ENCODE data around the gene AKAP12. TPM values are rescaled to one million over a fixed set of nuclear protein-coding genes. Genes with fewer than 3 reads are reported as not detected.
A peak's percentile ranks its signal among the peaks of the same experiment; 100 is the strongest.
"Not testable (repeated sequence)": the region's sequence is repeated elsewhere in the genome, so short reads cannot be mapped to it uniquely, and the experiment has no call there.

Gene AKAP12
- total RNA-seq, 1 experiment from 2014 or later, result 15.4 TPM

DNA sequence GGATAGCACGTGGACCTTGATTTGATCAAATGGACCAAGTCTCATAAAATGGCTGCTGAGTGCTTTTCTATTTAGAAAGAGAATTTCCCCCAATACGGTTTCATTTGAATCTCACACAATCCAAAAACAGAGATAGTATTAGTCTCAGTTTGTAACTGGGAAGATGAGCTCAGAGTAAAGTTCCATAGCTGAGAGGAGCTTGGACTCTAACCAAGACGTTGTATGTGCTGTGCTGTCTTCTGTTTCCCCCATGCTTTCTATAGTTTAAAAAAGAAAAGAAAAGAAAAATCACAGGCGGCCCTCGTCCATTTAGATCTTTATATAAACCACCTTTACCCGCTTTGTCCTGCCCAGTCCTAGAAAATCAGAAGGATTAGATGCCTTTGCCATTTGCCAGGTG, 58.1 kb downstream of the AKAP12 start:
- no peak for DNase-seq (ENCODE audit: low spot score)

GRCh38 chr6:151299011-151299410, 59.2 kb downstream of the AKAP12 start:
- no peak for DNase-seq (ENCODE audit: low spot score)
- in situ Hi-C loops (cut with HindIII; ENCODE audit: low sequenced_read_pairs), result no loop called here

More for the DNA sequence above, 58.1 kb downstream of the AKAP12 start:
- in situ Hi-C loops (cut with HindIII; ENCODE audit: low sequenced_read_pairs), result no loop called here

DNA sequence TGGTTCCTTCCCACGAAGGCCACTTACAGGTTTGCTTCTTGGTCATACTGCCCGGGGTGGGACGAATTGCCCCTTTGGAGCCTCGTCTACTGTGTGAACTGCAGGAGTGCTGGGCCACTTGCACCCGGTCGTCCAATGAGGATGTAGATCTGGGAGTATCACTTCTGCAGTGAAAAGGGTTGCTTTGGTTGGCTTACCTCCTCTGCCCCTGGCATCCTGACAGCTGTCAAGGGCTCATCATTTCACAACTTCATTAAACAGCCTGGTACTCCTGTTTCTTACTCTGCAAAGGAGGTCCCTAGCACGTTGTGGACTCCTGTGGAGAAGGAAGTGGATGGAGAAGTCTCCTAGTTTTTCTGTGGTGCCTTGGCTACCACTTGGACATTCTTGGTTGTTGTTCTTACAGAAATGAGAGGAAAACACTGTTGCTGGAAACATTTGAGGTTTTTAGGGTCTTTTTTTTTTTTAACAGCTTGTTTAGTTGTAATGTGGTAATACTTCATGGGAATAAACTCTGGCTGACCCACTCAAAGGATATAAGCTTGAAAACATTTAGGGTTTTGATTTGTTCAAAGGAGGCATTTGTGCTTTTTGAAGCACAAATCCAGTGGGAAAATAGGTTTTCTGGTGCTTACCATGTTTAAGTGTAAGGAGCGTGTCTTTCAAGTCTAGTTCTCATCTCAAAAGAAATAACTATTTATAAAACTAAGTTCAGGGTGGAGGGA, 60.7 kb downstream of the AKAP12 start:
- no peak for DNase-seq (ENCODE audit: low spot score)
- in situ Hi-C loops (cut with HindIII; ENCODE audit: low sequenced_read_pairs), result loop anchor here (25.0 kb wide), 1 partner anchor 288 kb away; no protein-coding TSS in a partner anchor

- in situ Hi-C loops (cut with HindIII; ENCODE audit: low sequenced_read_pairs), result loop anchor here (25.0 kb wide), 1 partner anchor 289 kb away; no protein-coding TSS in a partner anchor
- no peak for DNase-seq (ENCODE audit: low spot score)
Measured at GRCh38 chr6:151301547-151301946, 61.8 kb downstream of the AKAP12 start.

GRCh38 chr6:151303231-151303630, 63.5 kb downstream of the AKAP12 start:
- in situ Hi-C loops (cut with HindIII; ENCODE audit: low sequenced_read_pairs), result loop anchor here (25.0 kb wide), 1 partner anchor 291 kb away; no protein-coding TSS in a partner anchor
- DNase-seq (ENCODE audit: low spot score), result peak; percentile 65

- in situ Hi-C loops (cut with HindIII; ENCODE audit: low sequenced_read_pairs), result loop anchor here (25.0 kb wide), 1 partner anchor 294 kb away; no protein-coding TSS in a partner anchor
- no peak for DNase-seq (ENCODE audit: low spot score)
Measured at GRCh38 chr6:151306269-151306783, 66.6 kb downstream of the AKAP12 start.

- DNase-seq (ENCODE audit: low spot score), result no peak
- in situ Hi-C loops (cut with HindIII; ENCODE audit: low sequenced_read_pairs), result loop anchor here (25.0 kb wide), 1 partner anchor 295 kb away; no protein-coding TSS in a partner anchor
Measured at GRCh38 chr6:151307501-151307900, 67.7 kb downstream of the AKAP12 start.

- in situ Hi-C loops (cut with HindIII; ENCODE audit: low sequenced_read_pairs), result loop anchor here (25.0 kb wide), 1 partner anchor 297 kb away; no protein-coding TSS in a partner anchor
Measured at GRCh38 chr6:151309619-151310018, 69.9 kb downstream of the AKAP12 start.

DNA sequence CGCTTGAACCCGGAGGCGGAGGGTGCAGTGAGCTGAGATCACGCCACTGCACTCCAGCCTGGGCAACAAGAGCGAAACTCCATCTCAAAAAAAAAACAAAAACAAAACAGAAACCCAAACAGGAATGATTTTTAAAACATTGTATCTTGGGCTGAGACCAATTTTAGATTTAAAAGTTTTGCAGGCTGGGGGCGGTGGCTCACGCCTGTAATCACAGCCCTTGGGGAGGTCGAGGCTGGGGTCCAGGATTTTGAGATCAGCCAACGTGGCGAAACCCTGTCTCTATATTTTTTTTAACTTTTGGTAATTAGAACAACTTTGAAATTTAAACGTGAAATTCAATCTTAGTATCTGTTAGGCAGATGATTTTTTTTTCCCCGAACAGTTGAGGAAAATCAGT, 70.5 kb downstream of the AKAP12 start:
- in situ Hi-C loops (cut with HindIII; ENCODE audit: low sequenced_read_pairs), result loop anchor here (25.0 kb wide), 1 partner anchor 298 kb away; no protein-coding TSS in a partner anchor

More at GRCh38 chr6:151309619-151310018, 69.9 kb downstream of the AKAP12 start:
- no peak for DNase-seq (ENCODE audit: low spot score)

GRCh38 chr6:151310852-151311767, 71.3 kb downstream of the AKAP12 start:
- DNase-seq (ENCODE audit: low spot score), result no peak
- in situ Hi-C loops (cut with HindIII; ENCODE audit: low sequenced_read_pairs), result loop anchor here (25.0 kb wide), 1 partner anchor 299 kb away; no protein-coding TSS in a partner anchor

More for the DNA sequence above, 70.5 kb downstream of the AKAP12 start:
- DNase-seq (ENCODE audit: low spot score), result no peak

DNA sequence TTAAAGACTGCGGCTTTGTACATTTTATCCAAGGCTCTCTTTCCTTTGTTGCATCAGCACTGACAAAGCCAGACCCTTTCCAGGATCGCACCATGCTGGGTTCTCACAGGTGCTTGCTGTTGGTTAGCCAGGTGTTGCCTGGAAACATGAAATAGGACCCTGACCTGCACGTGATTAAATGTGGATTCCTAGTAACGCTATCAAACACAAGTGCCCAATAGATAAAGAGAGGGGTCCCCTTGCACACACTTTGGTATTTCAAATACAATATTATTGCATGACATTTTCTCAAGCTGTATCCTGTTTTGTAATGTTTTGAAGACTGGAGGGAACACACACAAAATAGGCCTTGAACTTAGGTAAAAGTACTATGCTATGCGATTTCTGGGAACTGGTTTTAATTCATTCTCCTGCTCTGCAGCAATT, 73.3 kb downstream of the AKAP12 start:
- no peak for DNase-seq (ENCODE audit: low spot score)

DNA sequence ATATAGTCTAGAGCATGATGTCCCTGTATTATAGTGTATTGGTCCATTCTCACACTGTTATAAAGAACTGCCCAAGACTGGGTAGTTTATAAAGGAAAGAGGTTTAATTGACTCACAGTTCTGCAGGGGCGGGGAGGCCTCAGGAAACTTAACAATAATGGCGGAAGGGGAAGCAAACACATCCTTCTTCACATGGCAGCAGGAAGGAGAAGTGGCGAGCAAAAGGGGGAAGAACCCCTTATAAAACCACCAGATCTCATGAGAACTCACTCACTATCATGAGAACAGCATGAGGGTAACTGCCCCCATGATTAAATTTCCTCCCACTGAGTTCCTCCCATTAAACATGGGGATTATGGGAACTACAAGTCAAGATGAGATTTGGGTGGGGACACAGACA, 75.9 kb downstream of the AKAP12 start:
- in situ Hi-C loops (cut with HindIII; ENCODE audit: low sequenced_read_pairs), result loop anchor here (25.0 kb wide), 1 partner anchor 303 kb away; no protein-coding TSS in a partner anchor
- DNase-seq (ENCODE audit: low spot score), result not testable (repeated sequence)

More for the DNA sequence above, 73.3 kb downstream of the AKAP12 start:
- in situ Hi-C loops (cut with HindIII; ENCODE audit: low sequenced_read_pairs), result loop anchor here (25.0 kb wide), 1 partner anchor 301 kb away; no protein-coding TSS in a partner anchor

- peak; percentile 75 for DNase-seq (ENCODE audit: low spot score)
- in situ Hi-C loops (cut with HindIII; ENCODE audit: low sequenced_read_pairs), result loop anchor here (25.0 kb wide), 1 partner anchor 305 kb away; no protein-coding TSS in a partner anchor
Measured at GRCh38 chr6:151317103-151317994, 77.6 kb downstream of the AKAP12 start.

DNA sequence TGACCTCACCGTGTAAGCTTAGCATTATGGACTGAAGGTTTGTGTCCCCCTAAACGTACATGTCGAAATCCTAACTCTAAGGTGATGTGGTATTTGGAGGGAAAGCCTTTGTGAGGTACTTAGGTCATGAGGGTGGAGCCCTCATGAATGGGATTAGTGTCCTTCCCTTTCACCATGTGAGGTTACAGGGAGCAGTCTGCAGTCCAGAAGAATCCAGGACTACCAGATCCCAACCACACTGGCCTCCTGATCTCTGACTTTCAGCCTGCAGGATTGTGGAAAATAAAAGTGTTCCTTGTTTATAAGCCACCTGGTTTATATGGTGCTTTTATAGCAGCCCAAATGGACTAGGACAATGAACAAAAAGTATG, 78.2 kb downstream of the AKAP12 start:
- DNase-seq (ENCODE audit: low spot score), result no peak
- in situ Hi-C loops (cut with HindIII; ENCODE audit: low sequenced_read_pairs), result loop anchor here (25.0 kb wide), 1 partner anchor 306 kb away; no protein-coding TSS in a partner anchor

DNA sequence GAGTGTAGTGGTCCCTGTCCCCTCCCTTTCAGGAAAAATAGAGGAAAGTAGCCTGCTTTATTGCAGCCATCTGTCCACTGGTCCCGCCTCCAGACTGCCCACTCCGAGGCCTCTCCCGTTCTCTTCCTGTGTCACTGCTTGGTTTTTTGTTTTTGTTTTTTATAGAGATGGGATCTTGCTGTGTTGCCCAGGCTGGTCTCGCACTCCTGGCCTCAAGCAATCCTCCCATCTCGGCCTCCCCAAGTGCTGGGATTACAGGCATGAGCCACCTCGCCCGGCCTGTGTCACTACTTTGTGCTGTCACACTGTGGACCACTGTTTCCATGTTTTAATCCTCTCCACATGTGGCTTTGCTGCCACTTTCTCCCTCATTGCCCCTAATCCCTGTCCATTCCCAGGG, 80.4 kb downstream of the AKAP12 start:
- in situ Hi-C loops (cut with HindIII; ENCODE audit: low sequenced_read_pairs), result loop anchor here (25.0 kb wide), 1 partner anchor 308 kb away; no protein-coding TSS in a partner anchor

DNA sequence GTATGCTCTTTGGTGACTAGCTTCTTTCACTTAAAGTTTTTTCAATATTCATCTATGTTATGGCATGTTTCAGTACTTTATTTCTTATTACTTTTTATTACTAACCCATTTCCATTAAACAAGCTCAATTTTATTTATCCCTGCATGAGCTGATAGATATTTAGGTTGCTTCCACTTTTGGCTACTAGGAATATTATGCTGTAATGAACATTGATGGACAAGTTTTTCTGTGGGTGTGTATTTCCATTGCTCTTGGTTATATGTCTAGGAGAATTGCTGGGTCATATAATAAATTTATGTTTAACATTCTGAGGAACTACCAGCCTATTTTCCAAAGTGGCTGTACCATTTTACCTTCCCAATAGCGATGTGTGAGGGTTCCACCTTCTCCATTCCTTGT, 81.7 kb downstream of the AKAP12 start:
- in situ Hi-C loops (cut with HindIII; ENCODE audit: low sequenced_read_pairs), result loop anchor here (25.0 kb wide), 1 partner anchor 309 kb away; no protein-coding TSS in a partner anchor
- DNase-seq (ENCODE audit: low spot score), result no peak

More for the DNA sequence above, 80.4 kb downstream of the AKAP12 start:
- DNase-seq (ENCODE audit: low spot score), result peak; percentile 61

DNA sequence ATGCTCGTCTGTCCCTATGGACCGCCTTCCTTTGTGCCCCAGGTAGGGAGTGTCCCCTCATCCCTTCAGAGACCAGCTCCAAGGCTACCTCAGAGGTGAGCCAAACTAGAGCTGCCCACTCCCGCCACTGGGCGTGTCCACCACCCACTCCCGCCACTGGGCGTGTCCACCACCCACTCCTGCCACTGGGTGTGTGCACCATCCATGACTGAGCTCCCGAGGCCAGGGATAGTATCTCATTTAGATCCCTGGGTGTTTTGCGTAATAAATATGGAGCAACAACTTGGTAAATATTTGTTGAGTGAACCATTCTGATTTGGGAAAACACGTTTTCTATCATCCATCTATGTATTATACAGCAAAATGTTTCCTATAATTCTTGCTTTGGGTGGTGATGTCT, 82.8 kb downstream of the AKAP12 start:
- DNase-seq (ENCODE audit: low spot score), result no peak
- in situ Hi-C loops (cut with HindIII; ENCODE audit: low sequenced_read_pairs), result loop anchor here (25.0 kb wide), 1 partner anchor 310 kb away; no protein-coding TSS in a partner anchor

Data from G401 (cell line).